Measurements from ENCODE around the gene TTLL13.

DNA sequence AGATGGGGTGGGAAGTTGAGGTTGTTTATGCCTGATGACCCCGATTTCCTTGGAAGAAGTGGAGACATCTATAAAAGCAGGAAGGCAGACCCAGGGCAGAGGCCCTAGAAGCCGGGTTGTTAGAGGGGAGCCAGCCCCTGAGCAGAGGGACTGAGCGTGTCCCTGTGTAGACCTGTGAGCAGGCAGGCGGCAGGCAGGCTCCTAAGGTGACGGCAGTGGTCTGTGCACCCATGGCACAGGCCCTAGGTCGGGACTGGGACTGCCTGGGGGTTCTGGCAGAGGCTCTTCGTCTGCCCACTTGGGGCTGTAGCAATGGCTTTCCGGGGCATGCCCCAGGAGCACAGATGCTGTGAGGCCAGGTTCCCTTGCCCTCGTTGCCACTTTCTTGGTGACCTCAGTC, 38.3 kb upstream of the TTLL13 start:
- TF ChIP-seq POLR2A (IDR thresholded peaks at IDR 0.05; ENCODE audit: borderline replicate concordance, extremely low read depth, insufficient read depth, insufficient read length): no peak
- no peak for TF ChIP-seq CTCF (IDR thresholded peaks at IDR 0.05 in 2 of 3, conservative IDR thresholded peaks at IDR 0.05 in 1 of 3; ENCODE audit: borderline replicate concordance in 1 of 3, insufficient read depth in 1 of 3, low read depth in 2 of 3, low read length in 2 of 3)
- TF ChIP-seq TCF7L2 (IDR thresholded peaks at IDR 0.05; ENCODE audit: borderline replicate concordance, extremely low read depth, insufficient read depth, insufficient read length): no peak
- TF ChIP-seq, protein P1, sequence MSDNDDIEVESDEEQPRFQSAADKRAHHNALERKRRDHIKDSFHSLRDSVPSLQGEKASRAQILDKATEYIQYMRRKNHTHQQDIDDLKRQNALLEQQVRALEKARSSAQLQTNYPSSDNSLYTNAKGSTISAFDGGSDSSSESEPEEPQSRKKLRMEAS (IDR thresholded peaks at IDR 0.05): no peak
